ENCODE data around the gene PKNOX2.

Gene PKNOX2

DNA sequence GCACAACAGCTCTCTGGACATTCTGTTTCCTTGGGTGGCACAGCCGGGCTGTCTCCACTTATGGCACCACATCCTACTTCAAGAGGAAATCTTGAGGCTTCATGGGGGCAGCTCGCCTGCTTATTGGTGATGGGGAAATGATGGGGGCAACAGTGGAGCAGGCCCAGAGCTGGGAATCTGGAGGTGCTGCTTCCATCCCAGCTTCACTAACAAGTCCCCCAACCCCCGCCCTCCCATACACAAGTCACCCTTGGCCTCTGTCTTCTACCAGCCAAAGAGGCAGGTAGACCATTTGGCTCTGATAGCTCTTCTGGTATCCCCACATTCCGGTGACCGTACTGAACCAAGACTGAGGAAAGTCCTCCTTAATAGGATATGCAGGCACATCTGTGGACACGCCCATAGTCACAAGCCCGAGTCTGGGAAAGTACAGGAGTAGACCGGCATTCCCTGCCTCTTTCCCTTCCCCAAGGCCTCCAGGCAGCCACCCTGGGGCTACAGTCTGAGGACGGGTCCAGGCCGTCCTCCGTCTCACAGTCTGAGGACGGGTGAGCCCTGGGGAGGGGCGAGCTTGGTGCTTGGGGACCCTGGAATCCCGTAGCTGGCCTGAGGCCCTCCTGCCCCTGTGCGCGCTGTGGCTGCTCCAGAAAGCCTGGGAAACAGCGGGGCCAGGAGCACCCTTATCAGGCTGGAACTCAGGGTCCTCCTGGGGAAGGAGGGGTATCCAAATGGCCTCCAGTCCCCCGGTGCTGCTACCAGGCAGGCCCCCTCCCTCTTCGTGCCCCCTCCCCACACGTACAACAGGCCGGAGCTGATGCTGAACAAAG is 185.9 kb downstream of the PKNOX2 start:
- no peaks in the 10 kb centered on the region for H3K36me3 Mint-ChIP-seq
- no peak for ATAC-seq (replicated peaks)
- no peak for DNase-seq

DNA sequence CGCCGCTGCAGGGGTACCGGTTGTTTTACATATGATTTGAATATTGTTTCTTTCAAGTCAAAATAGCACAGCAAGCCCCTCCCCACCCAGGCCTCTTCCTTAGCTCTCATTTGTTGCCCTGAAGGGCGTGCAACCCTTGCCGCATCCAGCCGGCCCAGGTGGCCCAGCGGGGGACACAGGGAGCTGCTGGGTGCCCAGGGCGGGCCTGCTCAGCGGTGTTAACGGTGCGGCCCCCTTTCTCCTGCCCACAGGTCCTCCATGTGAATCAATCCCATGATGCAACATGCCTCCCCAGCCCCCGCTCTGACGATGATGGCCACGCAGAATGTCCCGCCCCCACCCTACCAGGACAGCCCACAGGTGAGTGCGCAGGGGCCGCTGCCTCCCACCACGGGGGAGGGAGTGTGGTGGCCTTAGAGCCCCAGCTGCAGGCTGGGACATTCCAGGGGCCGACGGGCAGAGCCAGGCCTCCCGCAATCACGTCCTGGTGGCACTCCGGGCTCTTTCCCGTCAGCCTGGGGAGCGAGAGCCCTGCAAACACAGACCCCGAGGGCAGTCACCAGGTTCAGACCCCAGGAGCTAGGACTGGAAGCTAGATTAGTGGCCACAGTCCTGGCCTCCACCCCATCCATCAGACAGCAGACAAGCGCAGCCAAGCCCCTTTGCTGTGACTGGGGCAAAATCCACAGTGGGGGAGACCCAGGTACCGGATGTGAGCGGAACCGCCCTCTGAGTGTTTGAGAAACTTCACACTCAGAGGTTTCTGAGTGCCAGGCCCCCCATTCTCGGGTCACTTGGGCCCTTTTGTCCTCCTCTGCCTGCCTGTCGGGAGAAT is 186.7 kb downstream of the PKNOX2 start:
- H3K27ac Mint-ChIP-seq = no peak overlapping the region
- no peaks in the 10 kb centered on the region for H3K36me3 Mint-ChIP-seq
- H3K9me3 Mint-ChIP-seq = peaks cover 0 to 2% of the 10 kb centered on the region in 2 donors
- H3K27me3 Mint-ChIP-seq = peaks cover 34 to 39% of the 10 kb centered on the region in 2 donors
- no peak overlapping the region for H3K4me3 Mint-ChIP-seq
- ATAC-seq (replicated peaks) = no peak
- H3K4me1 Mint-ChIP-seq = peaks cover 0 to 6% of the 10 kb centered on the region in 2 donors
- DNase-seq = no peak

More for the DNA sequence above, 185.9 kb downstream of the PKNOX2 start:
- Mint-ChIP-seq H3K4me3 (no peak overlapping the region), H3K9me3 (no peaks in the 10 kb centered on the region), H3K27ac (no peak overlapping the region), H3K4me1 (peaks cover 0 to 4% of the 10 kb centered on the region in 2 donors), H3K27me3 (peaks cover 42 to 46% of the 10 kb centered on the region in 2 donors)

DNA sequence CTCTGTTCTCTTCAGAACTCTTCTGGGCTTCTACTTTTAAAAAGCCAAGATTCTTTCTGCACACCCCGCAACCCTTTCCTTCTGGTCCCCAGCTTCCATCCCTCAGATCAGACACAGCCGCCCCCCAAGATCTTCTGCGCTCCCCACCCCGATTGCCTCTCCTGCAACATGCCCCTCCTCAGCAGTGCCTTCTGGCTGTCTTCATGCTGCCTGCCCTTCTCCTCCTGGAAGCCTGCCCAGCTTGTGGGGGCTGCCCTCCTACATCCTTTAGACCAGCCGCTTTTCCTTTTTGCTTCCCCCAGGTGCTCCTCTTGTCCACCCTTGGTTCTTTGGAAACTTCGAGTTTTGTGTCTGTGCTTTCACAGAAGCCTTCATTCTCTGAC is 187.3 kb downstream of the PKNOX2 start:
- H3K36me3 Mint-ChIP-seq = no peaks in the 10 kb centered on the region
- H3K9me3 Mint-ChIP-seq = peaks cover 0 to 2% of the 10 kb centered on the region in 2 donors
- no peak overlapping the region for H3K27ac Mint-ChIP-seq
- H3K4me3 Mint-ChIP-seq = no peak overlapping the region
- DNase-seq (no peak), ATAC-seq (replicated peaks) (no peak)
- H3K4me1 Mint-ChIP-seq = peaks cover 0 to 6% of the 10 kb centered on the region in 2 donors
- peaks cover 28 to 33% of the 10 kb centered on the region in 2 donors for H3K27me3 Mint-ChIP-seq

DNA sequence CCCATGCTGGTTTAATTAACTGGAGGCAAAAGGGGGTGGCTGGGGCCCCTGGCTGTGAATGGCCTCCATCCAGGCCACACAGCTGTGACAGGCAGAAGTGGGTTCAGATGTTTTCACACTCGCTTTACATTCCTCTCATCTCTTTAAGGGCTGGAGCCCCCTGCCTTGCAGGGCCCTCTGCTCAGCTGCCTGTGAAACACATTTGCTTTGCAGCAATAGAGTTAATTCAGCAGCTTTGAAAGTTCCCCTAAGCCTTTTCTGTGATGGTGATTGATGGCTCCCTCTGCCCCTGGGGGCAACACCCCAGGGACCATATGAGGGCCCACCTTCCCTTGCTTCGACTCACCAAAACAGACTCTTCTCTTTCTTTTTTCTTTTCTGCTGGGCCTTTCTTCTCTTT is 192.2 kb downstream of the PKNOX2 start:
- DNase-seq (no peak), ATAC-seq (replicated peaks) (no peak)
- Mint-ChIP-seq H3K27me3 (peaks cover 16 to 17% of the 10 kb centered on the region in 2 donors), H3K36me3 (no peaks in the 10 kb centered on the region), H3K4me3 (no peak overlapping the region), H3K9me3 (peaks cover 0 to 2% of the 10 kb centered on the region in 2 donors), H3K4me1 (peaks cover 0 to 4% of the 10 kb centered on the region in 2 donors), H3K27ac (no peak overlapping the region)

DNA sequence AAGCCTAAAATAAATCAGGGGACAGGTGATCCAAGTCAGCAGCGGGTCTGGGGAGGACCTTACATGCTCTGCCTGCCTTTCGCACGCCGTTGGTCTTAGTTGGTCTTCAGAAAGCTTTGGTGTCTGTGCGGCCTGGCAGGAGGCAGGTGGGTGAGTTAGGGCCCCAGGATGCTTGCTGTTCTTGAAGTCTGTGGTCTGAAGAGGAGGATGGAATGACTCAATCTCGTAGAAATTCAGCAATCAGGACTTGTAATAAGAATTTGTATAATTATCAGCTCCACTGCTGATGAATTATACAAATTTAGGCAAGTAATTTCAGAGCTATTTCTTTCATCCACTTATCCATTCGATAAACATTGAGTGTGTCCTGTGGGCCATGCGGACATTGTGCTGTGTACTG is 193.0 kb downstream of the PKNOX2 start:
- no peak overlapping the region for H3K4me3 Mint-ChIP-seq

DNA sequence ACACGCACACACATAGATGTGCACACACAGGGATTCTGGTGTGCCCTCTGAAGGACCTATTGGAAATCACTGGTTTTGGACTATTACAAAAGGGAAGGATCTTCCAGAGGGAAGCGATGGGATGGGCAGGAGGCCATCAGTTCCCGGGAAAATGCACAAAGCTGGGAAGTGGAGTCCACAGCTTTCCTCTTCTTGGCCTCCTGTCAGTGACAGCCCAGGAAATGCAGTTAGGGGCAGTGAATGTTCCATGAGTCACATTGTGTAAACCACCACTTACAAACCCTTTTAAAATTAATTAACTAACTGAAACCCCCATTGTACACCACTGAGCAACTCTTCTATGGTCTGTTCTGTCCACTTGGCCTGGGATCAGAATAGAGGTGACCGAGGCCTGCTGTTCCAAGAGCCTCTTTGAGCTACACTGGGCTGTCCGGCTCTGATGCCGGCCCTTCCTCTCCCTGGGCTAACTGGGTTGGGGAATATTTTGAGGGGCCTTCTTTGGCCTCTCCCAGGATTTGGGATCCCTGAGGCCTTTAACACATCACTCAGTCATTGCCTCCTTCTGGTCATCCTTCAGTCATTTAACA is 193.8 kb downstream of the PKNOX2 start:
- H3K27me3 Mint-ChIP-seq = peaks cover 4 to 16% of the 10 kb centered on the region in 2 donors
- H3K4me3 Mint-ChIP-seq = no peak overlapping the region
- H3K36me3 Mint-ChIP-seq = no peaks in the 10 kb centered on the region
- DNase-seq (no peak), ATAC-seq (replicated peaks) (no peak)
- H3K9me3 Mint-ChIP-seq = peaks cover 0 to 2% of the 10 kb centered on the region in 2 donors
- peaks cover 0 to 4% of the 10 kb centered on the region in 2 donors for H3K4me1 Mint-ChIP-seq
- H3K27ac Mint-ChIP-seq = no peak overlapping the region

More for the DNA sequence above, 193.0 kb downstream of the PKNOX2 start:
- H3K36me3 Mint-ChIP-seq = no peaks in the 10 kb centered on the region
- peaks cover 11 to 16% of the 10 kb centered on the region in 2 donors for H3K27me3 Mint-ChIP-seq
- peaks cover 0 to 2% of the 10 kb centered on the region in 2 donors for H3K9me3 Mint-ChIP-seq
- no peak overlapping the region for H3K27ac Mint-ChIP-seq
- DNase-seq = no peak
- no peak for ATAC-seq (replicated peaks)
- H3K4me1 Mint-ChIP-seq = peaks cover 0 to 4% of the 10 kb centered on the region in 2 donors

DNA sequence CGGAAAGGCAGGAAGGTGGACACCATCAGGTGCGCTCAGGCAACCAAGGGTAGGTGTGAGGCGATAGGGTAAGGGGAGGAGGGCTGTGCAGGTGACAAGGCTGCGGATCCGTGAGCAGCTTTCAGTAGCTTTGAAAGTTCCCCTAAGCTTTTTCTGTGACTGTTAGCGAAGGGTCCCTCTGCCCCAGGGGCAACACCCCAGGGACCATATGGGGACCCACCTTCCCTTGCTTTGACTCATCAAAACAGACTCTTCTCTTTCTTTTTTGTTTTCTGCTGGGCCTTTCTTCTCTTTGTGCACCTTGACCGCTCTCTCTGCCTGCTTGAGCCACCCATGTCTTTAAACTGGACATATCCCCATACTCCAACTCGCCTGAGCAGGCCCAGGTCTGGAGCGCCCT is 194.6 kb downstream of the PKNOX2 start:
- DNase-seq = no peak
- Mint-ChIP-seq H3K27ac (no peak overlapping the region), H3K36me3 (no peaks in the 10 kb centered on the region), H3K4me1 (peaks cover 0 to 4% of the 10 kb centered on the region in 2 donors), H3K27me3 (peaks cover 4 to 17% of the 10 kb centered on the region in 2 donors), H3K9me3 (peaks cover 0 to 2% of the 10 kb centered on the region in 2 donors), H3K4me3 (no peak overlapping the region)
- ATAC-seq (replicated peaks) = no peak

DNA sequence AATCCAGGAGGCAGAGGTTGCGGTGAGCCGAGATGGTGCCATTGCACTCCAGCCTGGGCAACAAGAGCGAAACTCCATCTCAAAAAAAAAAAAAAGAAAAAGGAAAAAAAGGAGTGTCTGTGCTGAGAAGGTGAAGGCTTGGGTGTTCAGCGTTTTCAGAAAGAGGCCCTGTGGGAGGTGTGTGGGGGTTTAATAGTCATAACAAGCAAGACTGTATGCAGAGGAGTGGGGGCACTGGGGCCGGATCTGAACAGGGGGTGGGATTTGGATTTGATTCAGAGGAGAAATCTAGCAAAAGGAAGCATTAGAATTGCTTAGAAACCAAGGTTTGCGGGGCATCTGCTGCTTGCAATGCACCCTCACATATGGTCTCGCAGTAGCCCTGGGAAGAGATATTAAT is 195.5 kb downstream of the PKNOX2 start:
- H3K4me1 Mint-ChIP-seq = peaks cover 0 to 4% of the 10 kb centered on the region in 2 donors
- H3K4me3 Mint-ChIP-seq = no peak overlapping the region
- H3K27ac Mint-ChIP-seq = no peak overlapping the region
- H3K27me3 Mint-ChIP-seq = peaks cover 11 to 21% of the 10 kb centered on the region in 2 donors
- DNase-seq = no peak
- ATAC-seq (replicated peaks) = no peak
- no peaks in the 10 kb centered on the region for H3K36me3 Mint-ChIP-seq
- H3K9me3 Mint-ChIP-seq = peaks cover 0 to 2% of the 10 kb centered on the region in 2 donors

DNA sequence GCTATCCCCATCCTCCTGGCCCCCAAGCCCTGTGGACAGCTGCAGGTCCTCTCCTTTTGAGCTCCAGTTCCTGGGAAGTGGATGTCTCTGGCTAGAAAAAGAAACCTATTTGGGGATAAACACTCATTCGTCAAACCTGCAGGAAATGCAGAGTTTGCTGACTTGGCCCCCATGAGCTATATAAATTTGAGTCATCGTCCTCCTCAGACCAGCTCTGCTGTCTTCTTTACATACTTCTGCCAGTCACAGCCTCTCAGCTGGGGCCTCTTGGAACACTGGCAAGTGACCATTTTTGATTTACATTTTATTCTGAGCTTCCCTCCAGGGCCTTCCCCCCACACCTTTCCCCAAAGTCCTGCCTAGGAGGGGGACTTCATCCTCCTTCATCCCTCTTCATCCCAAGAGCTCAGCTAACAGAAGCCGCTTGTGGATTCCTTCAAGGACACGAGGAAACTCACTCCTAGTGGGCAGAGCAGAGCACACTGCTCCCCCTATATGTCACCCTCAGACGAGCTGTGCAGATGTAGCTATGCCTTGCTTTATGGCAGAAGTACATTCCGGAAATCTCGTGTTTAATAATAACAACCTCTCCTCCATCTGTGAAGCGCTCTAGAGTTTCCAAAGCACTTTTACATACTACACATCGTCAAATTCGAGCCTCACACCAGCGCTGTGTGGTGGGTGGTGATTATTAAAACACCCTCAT is 199.7 kb downstream of the PKNOX2 start:
- Mint-ChIP-seq H3K4me1 (no peaks in the 10 kb centered on the region), H3K27me3 (peaks cover 18 to 25% of the 10 kb centered on the region in 2 donors), H3K36me3 (no peaks in the 10 kb centered on the region), H3K9me3 (no peaks in the 10 kb centered on the region), H3K27ac (no peak overlapping the region), H3K4me3 (no peak overlapping the region)
- DNase-seq (no peak), ATAC-seq (replicated peaks) (no peak)

DNA sequence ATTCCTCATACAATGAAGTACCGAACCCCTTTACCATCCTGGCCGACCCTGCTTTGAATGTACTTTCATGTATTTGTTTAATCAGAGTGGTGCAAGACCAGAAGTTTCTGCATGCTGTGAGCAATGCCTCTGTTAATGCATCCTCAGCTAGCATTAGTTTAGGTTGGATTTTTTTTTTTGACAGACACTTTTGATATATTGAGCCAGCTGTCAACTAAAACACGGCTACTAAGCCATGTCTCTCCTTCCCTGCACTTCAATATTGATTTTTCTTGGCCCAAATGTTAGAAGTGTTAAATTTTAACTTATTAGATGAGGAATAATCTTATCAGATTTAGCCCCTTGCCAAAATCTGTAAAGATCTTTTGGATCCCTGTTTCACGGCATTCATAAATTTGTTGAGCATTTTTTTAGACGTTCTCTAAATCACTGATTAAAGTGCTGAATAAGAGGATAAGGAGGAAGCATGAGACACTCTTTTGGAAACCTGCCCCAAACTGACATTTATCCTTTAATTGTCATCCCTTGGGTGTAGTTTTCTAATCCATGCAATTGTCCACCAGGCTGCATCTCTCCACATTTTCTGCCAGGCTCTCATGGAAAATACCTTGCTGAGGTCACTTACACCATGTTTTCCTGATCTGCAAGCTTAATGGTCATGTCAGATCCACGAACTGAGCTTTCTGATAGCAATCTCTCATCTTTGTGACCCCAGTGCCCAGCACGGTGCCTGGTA is 200.8 kb downstream of the PKNOX2 start:
- H3K27ac Mint-ChIP-seq = no peak overlapping the region
- H3K4me3 Mint-ChIP-seq = no peak overlapping the region
- H3K27me3 Mint-ChIP-seq = peaks cover 20 to 23% of the 10 kb centered on the region in 2 donors
- no peak for DNase-seq
- no peaks in the 10 kb centered on the region for H3K4me1 Mint-ChIP-seq
- no peaks in the 10 kb centered on the region for H3K9me3 Mint-ChIP-seq
- H3K36me3 Mint-ChIP-seq = no peaks in the 10 kb centered on the region
- ATAC-seq (replicated peaks) = no peak

DNA sequence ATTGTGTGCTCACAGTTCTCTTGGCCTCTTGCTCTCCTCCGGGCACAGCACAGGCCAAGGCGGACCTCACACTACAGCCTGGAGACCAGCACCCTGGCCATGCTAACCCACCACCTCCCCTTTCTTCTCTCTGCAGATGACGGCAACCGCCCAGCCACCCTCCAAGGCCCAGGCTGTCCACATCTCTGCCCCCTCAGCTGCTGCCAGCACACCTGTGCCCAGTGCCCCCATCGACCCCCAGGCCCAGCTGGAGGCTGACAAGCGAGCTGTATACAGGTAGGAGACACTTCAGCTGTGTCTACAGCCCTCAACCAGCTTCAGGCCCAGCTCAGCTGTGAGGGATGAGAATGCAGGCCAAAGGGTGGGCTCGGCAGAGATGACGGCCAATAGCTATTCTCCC is 203.2 kb downstream of the PKNOX2 start:
- no peak overlapping the region for H3K4me3 Mint-ChIP-seq
- H3K36me3 Mint-ChIP-seq = no peaks in the 10 kb centered on the region
- ATAC-seq (replicated peaks) = no peak
- no peak for DNase-seq
- peaks cover 37 to 41% of the 10 kb centered on the region in 2 donors for H3K27me3 Mint-ChIP-seq
- H3K27ac Mint-ChIP-seq = no peak overlapping the region
- H3K4me1 Mint-ChIP-seq = peaks cover 0 to 2% of the 10 kb centered on the region in 2 donors
- H3K9me3 Mint-ChIP-seq = no peaks in the 10 kb centered on the region

- H3K4me1 Mint-ChIP-seq = peaks cover 0 to 2% of the 10 kb centered on the region in 2 donors
- DNase-seq = no peak
- no peak overlapping the region for H3K27ac Mint-ChIP-seq
- ATAC-seq (replicated peaks) = no peak
- no peaks in the 10 kb centered on the region for H3K36me3 Mint-ChIP-seq
- no peak overlapping the region for H3K4me3 Mint-ChIP-seq
- H3K9me3 Mint-ChIP-seq = no peaks in the 10 kb centered on the region
- peaks cover 45 to 47% of the 10 kb centered on the region in 2 donors for H3K27me3 Mint-ChIP-seq
Observed at GRCh38 chr11:125368757-125369156, 204.2 kb downstream of the PKNOX2 start.

DNA sequence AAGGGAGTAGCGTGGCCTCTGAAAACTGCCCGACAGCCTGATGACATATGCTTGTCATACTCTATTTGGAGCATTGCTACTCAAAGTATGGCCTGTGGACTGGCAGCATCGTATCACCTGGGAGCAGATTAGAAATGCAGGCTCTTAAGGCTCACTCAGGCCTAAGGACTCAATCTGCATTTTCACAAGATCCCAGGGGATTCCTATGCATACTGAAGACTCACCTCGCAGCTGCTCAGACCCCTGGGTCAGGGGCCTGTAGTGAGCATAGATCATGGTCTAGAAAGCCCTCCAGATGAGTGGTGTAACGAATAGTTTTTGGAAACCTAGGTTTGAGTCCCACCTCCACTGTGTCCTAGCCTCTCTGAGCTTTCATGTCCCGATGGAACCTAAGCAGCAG is 205.3 kb downstream of the PKNOX2 start:
- DNase-seq (no peak), ATAC-seq (replicated peaks) (no peak)
- Mint-ChIP-seq H3K27me3 (peaks cover 41 to 44% of the 10 kb centered on the region in 2 donors), H3K27ac (no peak overlapping the region), H3K4me3 (no peak overlapping the region), H3K36me3 (no peaks in the 10 kb centered on the region), H3K4me1 (peaks cover 0 to 2% of the 10 kb centered on the region in 2 donors), H3K9me3 (no peaks in the 10 kb centered on the region)
